ENCODE measurements around the gene INTS15. TPM values are rescaled to one million over a fixed set of nuclear protein-coding genes. Genes with fewer than 3 reads are reported as not detected.
A peak's percentile ranks its signal among the peaks of the same experiment; 100 is the strongest.

Gene INTS15
- total and polyA plus RNA-seq, 9 of the 15 experiments (the other 6 are each of a cell fraction or from before 2014, with no cell fraction given) = 0.52 to 28.9 (median 11.6) TPM

GRCh38 chr7:6589151-6589828 lies 531 bp upstream of the INTS15 start (continued):
- TF ChIP-seq SIN3A (IDR thresholded peaks at IDR 0.05; ENCODE audit: borderline replicate concordance in 2 of 2, control insufficient read depth in 1 of 2, low read depth in 2 of 2, low read length in 2 of 2) (no peak), ZBTB11 (CRISPR knock-in tag; IDR thresholded peaks at IDR 0.05) (no peak), ZFP91 (CRISPR knock-in tag; IDR thresholded peaks at IDR 0.05) (no peak), USF1 (CRISPR knock-in tag; IDR thresholded peaks at IDR 0.05) (0 out of 2 replicates have a peak, but pooled peaks have one; percentile 6), GTF2B (IDR thresholded peaks at IDR 0.05; ENCODE audit: extremely low read depth, insufficient read length) (no peak), MAX (CRISPR knock-in tag; IDR thresholded peaks at IDR 0.05) (peak; percentile 17), PYGO2 (tag; IDR thresholded peaks at IDR 0.05) (no peak), TGIF2 (CRISPR knock-in tag; IDR thresholded peaks at IDR 0.05) (no peak), ELF2 (CRISPR knock-in tag; IDR thresholded peaks at IDR 0.05) (no peak), TFAP4 (CRISPR knock-in tag; IDR thresholded peaks at IDR 0.05; ENCODE audit: borderline replicate concordance) (no peak), TCF7 (IDR thresholded peaks at IDR 0.05; ENCODE audit: borderline replicate concordance) (no peak), ZNF232 (CRISPR knock-in tag; IDR thresholded peaks at IDR 0.05) (no peak), SRF (CRISPR knock-in tag; IDR thresholded peaks at IDR 0.05) (0 out of 4 replicates have a peak, but pooled peaks of 1 of the 2 experiments have one; percentile 34), ZNF253 (CRISPR knock-in tag; conservative IDR thresholded peaks at IDR 0.05) (no peak), ETS1 (conservative IDR thresholded peaks at IDR 0.05; ENCODE audit: control insufficient read depth, low read depth, low read length) (no peak), ASH1L (IDR thresholded peaks at IDR 0.05; ENCODE audit: borderline replicate concordance, low read depth, partially characterized antibody) (no peak)

All from K562 (cell line).